Fibroblast of mammary gland (primary cell): Measurements from ENCODE around the gene ABLIM3.

Experiments used
- DNase-seq: peaks from one replicate; pipeline ENCODE4 v3.0.0-alpha.2; 2010; ENCODE audit warnings: low read depth
- H3K4me3 ChIP-seq: 2 replicates; pipeline ENCODE4 v1.5.1; 2011; ENCODE audit warnings: low read depth, mild to moderate bottlenecking, low read length, moderate library complexity; ENCODE audit not compliant: control insufficient read depth
- CTCF ChIP-seq: conservative IDR thresholded peaks from 2 replicates; pipeline ENCODE4 v1.5.1; 2011; ENCODE audit warnings: low read depth, low read length, inconsistent platforms; ENCODE audit not compliant: control insufficient read depth, insufficient read depth

ABLIM3 gene

GRCh38 chr5:149138182-149138923 lies 2.9 kb upstream of the ABLIM3 start:
- no peak overlapping the region for H3K4me3 ChIP-seq
- DNase-seq: no peak
- TF ChIP-seq CTCF: no peak

GRCh38 chr5:149140197-149141002 lies 893 bp upstream of the ABLIM3 start:
- TF ChIP-seq CTCF: no peak
- DNase-seq: no peak
- no peak overlapping the region for H3K4me3 ChIP-seq

- peak overlapping the region; percentile 96 for H3K4me3 ChIP-seq
- no peak for TF ChIP-seq CTCF
- DNase-seq: peak; percentile 50
Observed at GRCh38 chr5:149141957-149142851, 911 bp downstream of the ABLIM3 start.

GRCh38 chr5:149143470-149143869 lies 2.2 kb downstream of the ABLIM3 start:
- no peak for TF ChIP-seq CTCF
- H3K4me3 ChIP-seq: peak overlapping the region; percentile 46
- DNase-seq: peak; percentile 76

GRCh38 chr5:149144637-149145036 lies 3.3 kb downstream of the ABLIM3 start:
- TF ChIP-seq CTCF: no peak
- DNase-seq: peak; percentile 26
- H3K4me3 ChIP-seq: peak overlapping the region; percentile 46

GRCh38 chr5:149145138-149145537 lies 3.8 kb downstream of the ABLIM3 start:
- DNase-seq: no peak
- TF ChIP-seq CTCF: no peak
- no peak overlapping the region for H3K4me3 ChIP-seq
